PFSK-1 (cell line): Measurements from ENCODE around the gene CDIPT.

Source experiments
- POLR2AphosphoS5 ChIP-seq: IDR thresholded peaks from 2 replicates; pipeline ENCODE4 v1.6.1; 2012; ENCODE audit warnings: low read depth, mild to moderate bottlenecking, control low read depth, low read length, moderate library complexity
- SIN3A ChIP-seq: IDR thresholded peaks from 2 replicates; pipeline ENCODE4 v1.6.1; 2012; ENCODE audit warnings: mild to moderate bottlenecking, low read length, moderate library complexity, borderline replicate concordance; ENCODE audit not compliant: insufficient read depth
- TAF1 ChIP-seq: IDR thresholded peaks from 2 replicates; pipeline ENCODE4 v1.6.1; 2012; ENCODE audit warnings: low read length, control low read depth, borderline replicate concordance; ENCODE audit not compliant: insufficient read depth
- TF ChIP-seq, protein P1 (sequence below), 2 experiments: IDR thresholded peaks; 2 replicates each; pipeline versions ENCODE4 v1.6.1 to v1.8.0; 2011 to 2012; ENCODE audit warnings: low read depth in 2 of 2, low read length in 2 of 2, control low read depth in 1 of 2, inconsistent platforms in 1 of 2, mild to moderate bottlenecking in 1 of 2, moderate library complexity in 1 of 2; ENCODE audit not compliant: insufficient read depth in 1 of 2

DNA sequence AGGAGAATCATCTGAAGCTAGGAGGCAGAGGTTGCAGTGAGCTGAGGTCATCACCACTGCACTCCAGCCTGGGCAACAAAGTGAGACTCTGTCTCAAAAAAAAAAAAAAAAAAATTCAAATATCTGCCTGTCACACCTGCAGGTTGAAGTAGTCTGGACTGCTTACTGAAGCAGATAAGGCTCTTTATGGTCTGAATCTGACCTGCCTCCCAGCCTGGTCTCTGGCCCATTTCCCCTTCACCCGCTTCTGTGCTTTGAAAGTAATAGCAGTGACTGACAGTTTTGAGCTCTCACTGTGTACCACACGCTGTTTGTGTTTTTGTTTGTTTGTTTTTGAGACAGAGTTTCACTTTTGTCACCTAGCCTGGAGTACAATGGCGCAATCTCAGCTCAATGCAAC is 30.5 kb upstream of the CDIPT start:
- TF ChIP-seq POLR2AphosphoS5 (no peak), TAF1 (no peak), SIN3A (no peak)
- TF ChIP-seq, protein P1, sequence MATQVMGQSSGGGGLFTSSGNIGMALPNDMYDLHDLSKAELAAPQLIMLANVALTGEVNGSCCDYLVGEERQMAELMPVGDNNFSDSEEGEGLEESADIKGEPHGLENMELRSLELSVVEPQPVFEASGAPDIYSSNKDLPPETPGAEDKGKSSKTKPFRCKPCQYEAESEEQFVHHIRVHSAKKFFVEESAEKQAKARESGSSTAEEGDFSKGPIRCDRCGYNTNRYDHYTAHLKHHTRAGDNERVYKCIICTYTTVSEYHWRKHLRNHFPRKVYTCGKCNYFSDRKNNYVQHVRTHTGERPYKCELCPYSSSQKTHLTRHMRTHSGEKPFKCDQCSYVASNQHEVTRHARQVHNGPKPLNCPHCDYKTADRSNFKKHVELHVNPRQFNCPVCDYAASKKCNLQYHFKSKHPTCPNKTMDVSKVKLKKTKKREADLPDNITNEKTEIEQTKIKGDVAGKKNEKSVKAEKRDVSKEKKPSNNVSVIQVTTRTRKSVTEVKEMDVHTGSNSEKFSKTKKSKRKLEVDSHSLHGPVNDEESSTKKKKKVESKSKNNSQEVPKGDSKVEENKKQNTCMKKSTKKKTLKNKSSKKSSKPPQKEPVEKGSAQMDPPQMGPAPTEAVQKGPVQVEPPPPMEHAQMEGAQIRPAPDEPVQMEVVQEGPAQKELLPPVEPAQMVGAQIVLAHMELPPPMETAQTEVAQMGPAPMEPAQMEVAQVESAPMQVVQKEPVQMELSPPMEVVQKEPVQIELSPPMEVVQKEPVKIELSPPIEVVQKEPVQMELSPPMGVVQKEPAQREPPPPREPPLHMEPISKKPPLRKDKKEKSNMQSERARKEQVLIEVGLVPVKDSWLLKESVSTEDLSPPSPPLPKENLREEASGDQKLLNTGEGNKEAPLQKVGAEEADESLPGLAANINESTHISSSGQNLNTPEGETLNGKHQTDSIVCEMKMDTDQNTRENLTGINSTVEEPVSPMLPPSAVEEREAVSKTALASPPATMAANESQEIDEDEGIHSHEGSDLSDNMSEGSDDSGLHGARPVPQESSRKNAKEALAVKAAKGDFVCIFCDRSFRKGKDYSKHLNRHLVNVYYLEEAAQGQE (IDR thresholded peaks at IDR 0.05; ENCODE audit: insufficient read depth in 1 of 2, low read depth in 2 of 2, low read length in 2 of 2), result no peak
